ENCODE measurements around the gene CDC25B.

Gene CDC25B

GRCh38 chr20:3818155-3819151 is 22.3 kb downstream of the CDC25B start:
- H3K27me3 ChIP-seq: no peaks in the 10 kb centered on the region
- peaks cover 7 to 15% (median 9%) of the 10 kb centered on the region in 3 donors for H3K36me3 ChIP-seq
- peaks cover 0 to 17% (median 13%) of the 10 kb centered on the region in 4 donors for H3K4me1 ChIP-seq
- TF ChIP-seq, protein P1, sequence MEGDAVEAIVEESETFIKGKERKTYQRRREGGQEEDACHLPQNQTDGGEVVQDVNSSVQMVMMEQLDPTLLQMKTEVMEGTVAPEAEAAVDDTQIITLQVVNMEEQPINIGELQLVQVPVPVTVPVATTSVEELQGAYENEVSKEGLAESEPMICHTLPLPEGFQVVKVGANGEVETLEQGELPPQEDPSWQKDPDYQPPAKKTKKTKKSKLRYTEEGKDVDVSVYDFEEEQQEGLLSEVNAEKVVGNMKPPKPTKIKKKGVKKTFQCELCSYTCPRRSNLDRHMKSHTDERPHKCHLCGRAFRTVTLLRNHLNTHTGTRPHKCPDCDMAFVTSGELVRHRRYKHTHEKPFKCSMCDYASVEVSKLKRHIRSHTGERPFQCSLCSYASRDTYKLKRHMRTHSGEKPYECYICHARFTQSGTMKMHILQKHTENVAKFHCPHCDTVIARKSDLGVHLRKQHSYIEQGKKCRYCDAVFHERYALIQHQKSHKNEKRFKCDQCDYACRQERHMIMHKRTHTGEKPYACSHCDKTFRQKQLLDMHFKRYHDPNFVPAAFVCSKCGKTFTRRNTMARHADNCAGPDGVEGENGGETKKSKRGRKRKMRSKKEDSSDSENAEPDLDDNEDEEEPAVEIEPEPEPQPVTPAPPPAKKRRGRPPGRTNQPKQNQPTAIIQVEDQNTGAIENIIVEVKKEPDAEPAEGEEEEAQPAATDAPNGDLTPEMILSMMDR (IDR thresholded peaks at IDR 0.05): peak; percentile 40 to 43
- intact Hi-C loops (cut with DNase I; ENCODE audit: low total_unique reads): no loop called here
- H3K4me3 ChIP-seq: no peak overlapping the region
- DNase-seq: peak in 1 of 2 donors; percentile 67
- peak overlapping the region; percentile 94 to 95 for H3K27ac ChIP-seq
- H3K9me3 ChIP-seq: no peaks in the 10 kb centered on the region

- Histone ChIP-seq H3K27me3 (no peaks in the 10 kb centered on the region), H3K4me3 (peak overlapping the region; percentile 60 to 76), H3K9me3 (no peaks in the 10 kb centered on the region), H3K4me1 (peaks cover 0 to 17% (median 13%) of the 10 kb centered on the region in 4 donors), H3K36me3 (peaks cover 18 to 25% (median 20%) of the 10 kb centered on the region in 3 donors), H3K27ac (peak overlapping the region; percentile 94 to 95)
- no peak for DNase-seq
- intact Hi-C loops (cut with DNase I; ENCODE audit: low total_unique reads): loop anchor here (2.0 to 5.0 kb wide), 2 partner anchors 33 to 38 kb away; partner anchors contain the start of gene CENPB
- TF ChIP-seq, protein P1 (IDR thresholded peaks at IDR 0.05): no peak
These were observed 23.4 kb downstream of the CDC25B start for GRCh38 chr20:3819411-3820047.

- Histone ChIP-seq H3K27ac (peak within 1 kb of the TSS; percentile 94 to 95), H3K36me3 (peaks cover 18 to 33% (median 27%) of the 10 kb centered on the region in 3 donors), H3K27me3 (no peaks in the 10 kb centered on the region), H3K9me3 (no peaks in the 10 kb centered on the region), H3K4me1 (peaks cover 0 to 17% (median 13%) of the 10 kb centered on the region in 4 donors), H3K4me3 (peak within 1 kb of the TSS; percentile 60 to 76)
- peak; percentile 98 for DNase-seq
- intact Hi-C loops (cut with DNase I; ENCODE audit: low total_unique reads): loop anchor here (2.0 to 5.0 kb wide), 2 partner anchors 33 to 37 kb away; partner anchors contain the start of gene CENPB
- TF ChIP-seq, protein P1 (IDR thresholded peaks at IDR 0.05): peak; percentile 99 to 100
These were observed 24.2 kb downstream of the CDC25B start, which contains the start of gene AP5S1 for GRCh38 chr20:3820048-3820900. AP5S1 (plus strand) TSS chr20:3820547; CDS start chr20:3822118, 1,571 bp downstream.

GRCh38 chr20:3820901-3821727 is 25.0 kb downstream of the CDC25B start:
- peaks cover 18 to 41% (median 33%) of the 10 kb centered on the region in 3 donors for H3K36me3 ChIP-seq
- intact Hi-C loops (cut with DNase I; ENCODE audit: low total_unique reads): loop anchor here (2.0 to 5.0 kb wide), 2 partner anchors 34 to 36 kb away; partner anchors contain the start of gene CENPB

More at GRCh38 chr20:3820901-3821727, 25.0 kb downstream of the CDC25B start:
- Histone ChIP-seq H3K4me1 (peaks cover 0 to 17% (median 13%) of the 10 kb centered on the region in 4 donors), H3K27ac (peak overlapping the region; percentile 94 to 95), H3K27me3 (no peaks in the 10 kb centered on the region), H3K9me3 (no peaks in the 10 kb centered on the region), H3K4me3 (peak overlapping the region; percentile 60 to 76)
- TF ChIP-seq, protein P1 (IDR thresholded peaks at IDR 0.05): no peak
- DNase-seq: no peak

Measured in tibial artery (tissue), 4 donors.